CD1c-positive myeloid dendritic cell (primary cell): ENCODE measurements around the gene POLG.

Experiments
- DNase-seq: peaks from one replicate; pipeline ENCODE4 v3.0.0-alpha.2; 2016; ENCODE audit errors: extremely low spot score

Gene POLG

DNA sequence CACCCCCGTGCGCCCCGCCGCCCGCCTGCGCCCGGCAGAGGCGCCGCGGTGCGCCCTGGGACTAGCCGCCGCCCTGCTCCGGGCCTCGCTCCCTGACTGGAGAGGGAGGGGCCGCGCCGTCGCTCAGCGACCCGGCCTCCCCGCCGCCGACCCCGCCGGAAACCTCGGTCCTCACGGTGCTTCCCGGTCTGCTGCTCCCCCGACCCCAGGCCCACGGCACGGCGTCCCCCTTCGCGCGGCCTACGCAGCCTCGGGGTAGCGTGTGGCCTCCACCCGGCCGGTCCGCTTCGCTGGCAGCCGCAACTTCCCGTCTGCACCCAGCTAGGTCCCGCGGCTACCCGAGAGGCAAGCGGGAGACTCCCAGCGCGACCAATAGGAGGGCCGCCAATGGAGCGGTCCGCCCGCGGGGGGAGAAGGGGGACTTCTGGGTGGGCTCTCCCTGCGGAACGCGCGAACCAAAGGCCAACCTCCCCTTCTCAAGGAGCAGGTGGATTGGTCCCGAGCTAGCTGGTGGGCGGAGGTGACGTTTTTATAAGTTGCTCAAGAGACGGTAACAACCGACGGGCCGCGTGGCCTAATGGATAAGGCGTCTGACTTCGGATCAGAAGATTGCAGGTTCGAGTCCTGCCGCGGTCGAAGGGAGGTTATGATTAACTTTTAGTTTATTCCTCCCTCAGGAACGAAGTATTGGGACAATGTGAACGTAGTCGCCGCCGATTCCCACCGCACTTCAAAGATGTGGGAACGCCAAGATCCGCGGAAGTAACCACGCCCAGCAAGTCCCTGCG, at the start of gene POLG:
Gene POLG, minus strand, starts transcription at position 315 of the 788 bp plus-strand sequence. CDS start 1,070 bp downstream, outside the sequence.
- DNase-seq, result peak; percentile 100

DNA sequence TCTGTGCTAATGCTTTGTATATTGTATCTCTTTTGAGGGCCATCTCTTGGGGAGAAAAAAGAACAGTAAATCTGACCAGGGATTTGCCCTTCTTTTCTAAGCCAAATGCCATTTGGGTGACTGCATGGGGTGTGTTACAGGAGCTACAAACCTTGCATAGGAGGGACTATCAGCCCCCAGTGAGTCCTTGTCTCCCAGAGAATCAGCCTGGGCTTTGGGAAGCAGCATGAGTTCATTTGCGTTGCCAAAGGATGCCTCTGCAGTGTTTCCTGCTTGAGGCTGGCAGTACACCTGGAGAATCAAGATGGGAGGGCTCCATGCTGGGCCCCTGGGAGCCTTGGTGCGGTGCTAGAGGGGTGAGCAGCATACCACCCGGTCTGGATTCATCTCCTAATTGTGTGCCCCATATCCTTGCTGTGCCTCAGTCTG, 49.6 kb upstream of the POLG start:
- DNase-seq, result no peak

DNA sequence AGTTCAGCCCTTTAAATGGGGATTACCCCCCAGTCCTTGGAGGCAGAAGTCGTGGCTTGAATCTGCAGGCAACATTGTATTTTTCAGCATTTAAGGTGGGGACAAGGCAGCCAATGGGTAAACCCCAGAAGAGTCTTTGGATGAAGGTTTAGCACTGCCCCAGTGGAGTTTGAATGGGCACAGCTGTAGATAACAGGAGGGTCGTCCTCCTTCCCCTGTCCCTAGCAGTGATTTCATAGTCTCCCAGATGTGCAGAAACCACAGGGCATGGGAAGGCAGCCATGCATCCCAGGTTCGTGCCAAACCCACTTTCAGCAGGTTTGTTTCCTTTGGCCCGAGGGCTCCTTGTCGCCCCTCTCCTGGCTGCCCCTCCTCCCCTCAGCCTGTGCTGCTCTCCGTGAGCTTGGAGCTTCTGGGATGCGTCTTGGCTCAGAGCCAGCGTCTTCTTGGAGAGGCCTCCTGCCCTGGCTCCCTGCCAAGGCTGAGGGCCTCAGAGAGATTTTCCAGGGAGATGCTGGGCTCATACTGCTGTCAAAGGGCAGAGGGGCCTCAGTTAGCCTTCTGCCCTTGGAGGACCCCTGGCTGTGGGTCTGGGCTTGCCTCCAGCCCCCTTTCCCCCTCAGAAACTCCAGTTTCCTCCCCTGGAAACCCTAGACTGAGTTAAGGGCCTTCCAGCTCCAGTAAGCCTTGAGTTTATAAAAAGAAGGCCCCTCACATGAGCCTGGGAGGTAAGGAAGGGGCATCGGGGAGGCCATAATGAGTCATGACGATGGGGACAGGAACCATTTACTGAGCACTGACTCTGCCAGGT, 48.9 kb upstream of the POLG start:
- no peak for DNase-seq

DNA sequence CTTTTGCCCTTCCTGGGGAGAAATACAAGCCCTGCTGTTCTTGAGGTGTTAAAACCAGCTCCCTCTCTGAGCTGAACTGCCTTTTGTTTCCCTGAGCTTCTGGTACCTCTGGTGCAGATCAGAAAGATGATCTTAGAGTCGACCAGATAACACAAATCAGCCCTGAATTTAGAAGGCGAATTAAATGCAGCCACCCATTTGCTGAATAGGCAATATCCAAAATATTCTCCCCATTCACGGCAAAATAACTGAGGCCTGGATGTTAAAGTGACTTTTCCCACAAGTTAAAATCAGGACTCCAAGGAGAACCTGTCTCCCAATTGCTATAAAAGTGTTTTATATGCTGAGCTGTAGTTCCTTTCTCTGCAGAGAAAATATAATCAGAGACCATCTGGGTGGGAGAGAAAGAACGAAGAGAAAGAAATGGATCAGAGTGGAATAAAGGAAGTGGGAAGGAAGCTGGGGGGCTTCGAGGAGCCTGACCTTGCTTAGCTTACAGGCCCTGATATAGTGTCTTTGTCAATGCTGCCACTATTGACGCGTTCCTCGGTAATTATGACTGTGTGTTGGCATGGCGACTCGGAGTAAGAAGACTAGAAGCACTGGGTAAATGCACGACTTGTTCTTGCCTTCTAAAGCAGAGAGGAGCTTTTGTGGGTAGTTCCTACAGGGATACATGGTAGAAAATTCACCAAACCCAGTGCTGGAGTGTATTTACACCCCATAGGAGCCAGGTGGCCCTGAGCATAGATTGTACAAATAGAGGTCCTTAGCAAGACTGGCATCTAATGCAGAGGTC, 47.5 kb upstream of the POLG start:
- no peak for DNase-seq

DNA sequence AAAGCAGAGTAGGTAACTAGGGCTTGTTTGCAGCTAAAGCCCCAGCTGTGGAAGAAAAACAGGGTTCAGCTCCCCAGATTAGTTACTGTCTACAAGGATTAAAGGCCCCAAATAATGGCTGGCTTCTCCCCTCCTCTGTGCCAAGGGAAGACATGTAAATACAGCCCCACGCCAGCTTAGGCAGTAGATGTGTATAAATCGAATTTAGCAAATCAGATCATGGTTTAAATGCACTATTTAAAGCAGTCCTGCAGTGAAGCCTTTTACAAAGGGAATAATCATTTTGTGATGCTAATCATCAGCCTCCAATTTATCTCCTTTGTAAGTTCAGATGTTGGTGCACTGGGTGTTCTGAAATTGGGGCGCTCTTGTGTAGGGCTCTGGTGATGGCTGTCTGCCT, 46.7 kb upstream of the POLG start:
- DNase-seq, result no peak

DNA sequence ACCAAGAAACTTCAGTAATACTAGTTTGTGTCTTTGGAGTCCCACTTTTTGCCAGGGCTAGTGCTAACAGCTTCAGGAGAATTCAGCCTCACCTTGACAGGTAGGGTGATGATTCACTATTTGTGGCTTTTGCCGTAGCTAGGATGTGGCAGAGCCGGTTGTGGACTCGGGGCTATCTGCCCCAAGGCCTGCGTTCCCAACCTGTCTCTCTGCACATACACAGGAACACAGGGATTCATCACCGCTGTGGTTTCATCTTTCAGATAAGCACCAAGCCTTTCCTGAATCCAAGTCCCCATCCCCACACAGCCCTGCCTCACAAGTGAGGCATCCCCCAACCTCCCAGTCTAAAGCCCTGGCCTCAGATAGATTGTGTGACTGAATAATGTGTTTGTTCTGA, 45.2 kb upstream of the POLG start:
- DNase-seq, result no peak

DNA sequence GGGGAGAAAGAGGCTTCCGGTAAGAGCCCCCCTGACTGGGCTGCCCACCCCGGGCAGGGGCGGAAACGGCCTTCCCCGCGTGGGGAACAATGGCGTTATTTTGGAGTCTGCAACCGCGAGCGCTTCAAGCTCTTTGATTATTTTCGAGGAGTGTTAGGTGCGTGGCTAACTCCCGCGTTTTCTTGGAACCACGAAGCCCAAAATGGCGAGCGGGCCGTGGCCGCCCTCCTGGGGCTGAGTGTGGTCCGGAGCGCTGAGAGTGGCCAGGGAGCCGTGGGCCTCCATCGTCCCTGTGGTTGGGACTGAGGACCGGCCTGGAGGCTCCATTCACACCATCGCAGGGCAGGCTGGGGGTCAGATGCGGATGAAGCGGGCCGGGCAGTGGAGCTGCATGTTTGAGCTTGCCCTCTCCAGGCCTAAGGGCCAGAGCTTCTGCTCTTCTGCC, 44.6 kb upstream of the POLG start:
- DNase-seq, result no peak

DNA sequence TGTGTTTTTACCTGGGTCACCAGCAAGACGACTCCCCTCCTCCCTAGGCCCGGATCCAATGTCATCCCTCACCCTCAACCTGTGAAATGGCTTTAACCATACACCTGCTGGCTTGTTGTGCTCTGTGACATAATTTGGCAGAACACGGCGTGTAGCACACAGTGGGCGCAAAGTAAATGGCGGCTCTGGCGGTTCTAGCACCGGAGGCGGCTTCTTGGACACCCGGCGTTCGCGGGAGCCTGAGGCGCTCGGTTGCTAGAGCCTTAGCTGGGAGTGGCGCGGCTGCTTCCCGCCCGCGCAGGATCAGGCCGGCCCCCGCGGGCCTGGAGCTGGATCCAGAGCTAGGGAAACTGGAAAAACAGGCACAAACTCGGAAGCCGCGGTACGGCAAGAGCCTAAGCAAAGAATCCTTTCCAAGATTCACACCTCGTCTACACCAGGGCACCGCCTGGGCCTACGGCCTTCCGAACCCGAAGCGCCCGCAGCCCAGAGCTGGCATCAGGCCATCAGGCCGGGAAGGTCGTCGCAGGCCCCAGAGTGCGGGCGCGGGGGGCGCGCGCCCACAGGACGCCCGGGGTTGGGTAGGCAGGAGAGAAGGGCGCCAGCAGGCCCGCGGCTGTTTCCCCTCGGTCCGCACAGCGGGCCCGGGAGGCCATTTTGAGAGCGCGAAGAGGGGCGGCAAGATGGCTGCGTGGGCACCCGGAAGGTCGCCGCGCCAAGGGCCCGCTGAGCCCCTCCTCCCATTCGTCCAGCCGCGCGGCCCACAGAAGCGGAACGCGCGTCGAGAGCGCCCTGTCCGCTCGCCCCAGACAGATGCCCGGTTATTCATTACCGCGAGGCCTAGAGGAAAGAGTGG, 43.9 kb upstream of the POLG start:
- DNase-seq, result no peak

DNA sequence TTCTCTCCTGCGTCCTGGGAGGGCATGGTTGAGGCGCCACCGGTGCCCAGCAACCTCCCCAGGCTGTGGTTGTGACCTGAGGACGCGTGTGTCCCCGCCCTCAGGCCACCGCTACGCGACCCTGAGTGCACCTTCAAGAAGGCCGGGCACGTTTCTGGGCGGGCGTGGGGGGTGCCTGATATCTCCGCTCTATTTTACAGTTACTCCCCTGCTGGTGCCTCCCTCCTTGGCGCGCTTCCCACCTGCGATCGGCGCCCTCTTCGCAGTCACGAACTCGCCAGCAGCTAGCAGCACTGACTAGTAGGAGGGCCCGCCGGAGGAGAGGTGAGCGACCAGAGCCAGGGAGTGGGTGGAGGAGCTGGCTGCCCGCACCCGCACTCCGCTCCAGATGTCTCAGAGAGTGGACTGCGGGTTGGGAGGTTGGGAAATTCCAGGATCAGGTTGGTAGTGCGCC, 43.2 kb upstream of the POLG start:
- no peak for DNase-seq

DNA sequence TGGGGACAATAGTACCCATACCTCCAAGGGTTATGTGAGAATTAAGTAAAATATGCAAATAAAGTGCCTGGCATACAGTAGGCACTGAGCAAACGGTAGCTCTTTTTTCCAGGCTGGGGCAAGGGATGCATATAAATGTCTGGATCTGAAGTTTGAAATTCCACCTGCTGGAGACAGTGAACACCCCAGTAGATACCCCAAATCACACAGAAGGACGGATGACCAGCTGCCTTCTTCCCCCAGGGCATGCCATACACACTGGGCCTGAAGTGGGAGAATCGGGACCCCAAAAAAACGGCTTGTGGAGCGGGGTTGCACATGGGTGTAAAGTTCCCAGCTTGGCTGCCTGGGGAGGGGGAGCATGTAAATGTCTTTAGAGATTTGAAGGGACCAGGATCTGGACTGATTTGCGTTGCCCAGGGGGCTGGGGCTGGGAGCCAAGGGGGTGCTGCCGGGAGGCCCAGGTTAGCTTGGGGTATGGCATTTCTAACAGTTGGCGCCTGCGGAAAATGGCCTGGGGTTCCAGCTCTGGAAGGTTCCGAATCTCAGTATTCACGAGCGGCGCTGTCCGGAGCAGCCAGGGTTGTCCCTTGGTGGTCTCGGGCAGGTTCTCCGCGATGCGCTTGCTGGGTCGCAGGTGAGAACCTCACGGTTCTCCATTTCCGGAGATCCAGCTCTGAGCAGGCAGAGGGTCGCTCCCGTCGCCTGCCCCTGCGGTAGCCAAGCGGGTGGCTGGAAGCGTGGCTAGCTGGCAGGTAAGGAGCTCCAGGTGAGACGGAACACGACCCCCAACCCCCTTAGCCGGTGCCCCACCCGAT, 42.6 kb upstream of the POLG start:
- no peak for DNase-seq

DNA sequence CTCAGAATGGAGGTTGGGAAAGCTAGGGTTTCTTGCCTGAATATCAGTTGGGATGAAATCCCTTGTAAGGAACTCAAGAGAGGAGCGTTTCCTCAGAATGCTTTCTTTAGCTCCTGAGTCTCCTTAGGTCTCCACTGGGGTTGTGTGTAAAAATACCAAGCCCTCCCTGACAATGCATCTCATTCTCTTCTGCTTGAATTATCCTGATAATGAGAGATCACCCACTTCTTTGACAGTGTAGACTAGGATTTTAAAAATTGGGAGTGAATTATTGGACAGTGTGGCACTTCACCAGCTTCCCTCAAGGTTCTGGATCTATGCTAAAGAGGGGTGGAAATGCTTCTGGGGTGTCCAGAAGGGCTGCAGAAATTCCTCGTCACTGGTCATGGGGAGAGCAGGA, 41.8 kb upstream of the POLG start:
- no peak for DNase-seq

DNA sequence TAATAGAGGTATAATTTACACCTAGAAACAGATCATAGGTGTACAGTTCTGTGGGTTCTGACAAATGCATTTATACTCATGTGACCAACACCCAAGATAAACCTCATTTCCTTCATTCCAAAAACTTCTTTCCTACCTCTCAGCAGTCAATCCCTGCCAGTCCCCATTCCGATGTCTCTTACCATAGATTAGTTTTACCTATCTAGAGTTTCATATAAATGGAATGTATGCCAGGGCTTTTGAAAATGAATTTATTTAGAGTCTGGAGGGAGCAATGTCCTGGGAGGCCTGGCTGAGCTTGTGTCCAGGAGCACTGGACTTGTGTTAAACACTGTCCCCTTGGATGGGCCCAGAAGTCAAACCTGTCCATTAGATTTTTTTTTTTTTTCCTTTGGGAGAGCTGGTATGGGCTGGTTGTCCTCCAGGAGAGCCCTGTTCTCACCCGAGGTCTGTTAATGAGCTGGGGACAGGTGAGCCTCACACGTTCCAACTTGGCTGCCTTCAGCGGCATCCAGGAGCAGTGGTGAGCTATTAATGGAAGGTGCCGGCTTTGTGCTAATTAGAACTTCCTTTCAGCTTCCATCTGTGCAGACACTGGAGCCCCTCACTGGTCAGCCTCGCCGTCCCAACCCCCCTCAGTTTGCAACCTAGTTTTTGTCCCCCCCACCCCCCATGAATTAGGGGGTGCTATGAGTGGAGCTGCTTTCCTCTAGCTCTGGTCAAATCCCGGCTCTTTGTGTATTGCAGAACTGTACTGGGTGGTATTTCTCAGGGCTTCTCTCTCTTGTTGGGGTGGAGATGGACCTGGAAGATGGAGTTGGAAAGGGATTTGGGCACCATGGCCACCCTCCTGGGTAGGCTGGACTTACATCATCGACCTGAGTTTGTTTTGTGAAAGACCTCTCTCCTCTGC, 40.7 kb upstream of the POLG start:
- no peak for DNase-seq

DNA sequence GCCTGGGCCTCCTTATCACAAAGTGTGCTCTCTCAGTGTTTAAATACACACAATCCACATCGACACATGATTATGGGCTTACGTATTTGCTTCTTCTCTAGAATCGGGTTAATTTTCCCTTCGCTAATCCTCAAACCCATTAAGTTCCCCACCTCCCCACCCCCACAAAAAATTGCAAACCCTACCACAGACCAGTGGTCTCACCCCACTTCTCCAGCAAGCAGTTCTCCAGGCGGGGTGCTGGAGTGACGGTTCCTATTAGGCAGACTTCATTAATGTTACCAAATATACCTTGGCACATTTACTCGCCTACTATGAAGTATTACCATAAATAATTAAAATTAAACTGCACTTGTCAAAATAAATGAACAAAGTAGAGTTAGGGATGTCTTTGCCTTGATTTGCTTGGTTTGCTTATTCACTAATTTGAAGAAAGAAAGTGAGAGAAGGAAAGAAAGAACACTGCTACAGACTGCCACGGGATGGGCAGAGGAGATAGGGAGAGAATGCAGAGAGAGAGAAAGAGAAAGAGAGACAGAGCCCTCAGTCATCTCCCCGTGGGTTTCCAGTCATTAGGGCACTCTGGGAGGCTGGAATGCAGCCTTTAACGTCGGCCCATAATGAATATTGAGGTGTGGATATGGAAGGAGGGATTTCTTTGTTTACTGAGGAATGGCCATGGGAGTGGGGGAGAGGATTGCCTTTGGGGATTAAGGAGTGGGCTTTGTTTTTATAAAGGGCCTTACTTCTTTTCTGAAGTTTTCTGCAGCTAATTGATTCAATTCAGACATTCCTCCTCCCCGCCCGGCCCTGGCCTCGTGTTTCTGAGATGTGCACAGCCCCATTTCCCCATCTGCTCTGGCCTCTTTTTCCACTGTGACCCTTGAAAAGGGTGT, 39.7 kb upstream of the POLG start:
- no peak for DNase-seq

DNA sequence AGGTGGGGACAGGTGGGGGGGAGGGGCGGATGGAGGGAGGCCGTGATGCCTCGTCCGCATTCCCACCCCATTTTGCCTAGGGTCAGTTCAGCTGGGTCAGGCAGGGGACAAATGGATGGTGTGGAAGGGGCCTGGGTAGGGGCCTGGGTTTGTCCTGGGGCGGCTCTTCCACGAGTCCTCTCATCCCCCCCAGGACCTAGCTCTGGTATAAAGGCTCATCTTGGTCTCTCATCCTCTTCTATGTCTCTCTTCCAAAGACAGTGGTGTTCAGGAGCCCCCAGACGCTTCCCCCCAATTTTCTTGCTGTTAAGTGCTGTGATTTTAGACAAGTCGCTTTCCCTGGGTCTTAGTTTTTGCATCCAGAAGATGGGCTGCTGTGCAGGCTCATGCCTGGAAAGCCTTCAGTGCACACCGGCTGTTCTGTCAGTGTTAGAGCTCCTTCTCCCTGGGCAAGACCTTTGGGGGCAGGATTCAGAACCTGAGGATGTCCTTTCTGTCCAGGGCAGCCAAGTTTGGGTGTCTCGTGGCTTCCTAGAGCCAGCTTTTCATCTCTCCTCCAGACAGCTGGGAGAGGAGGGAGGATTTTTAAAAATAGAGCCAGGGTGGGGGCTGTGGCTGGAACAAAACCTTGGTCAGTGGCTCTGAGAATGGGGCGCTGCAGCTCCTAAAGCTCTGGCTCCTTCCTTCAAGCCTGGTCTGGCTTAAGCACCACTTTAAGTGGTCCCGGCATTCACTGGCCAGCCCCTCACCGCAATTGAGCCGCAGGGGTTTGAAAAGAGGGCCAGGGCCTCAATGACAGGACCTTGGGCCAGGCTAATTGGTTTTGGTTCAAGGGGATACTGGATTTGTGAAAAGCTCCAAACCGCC, 37.7 kb upstream of the POLG start:
- no peak for DNase-seq

DNA sequence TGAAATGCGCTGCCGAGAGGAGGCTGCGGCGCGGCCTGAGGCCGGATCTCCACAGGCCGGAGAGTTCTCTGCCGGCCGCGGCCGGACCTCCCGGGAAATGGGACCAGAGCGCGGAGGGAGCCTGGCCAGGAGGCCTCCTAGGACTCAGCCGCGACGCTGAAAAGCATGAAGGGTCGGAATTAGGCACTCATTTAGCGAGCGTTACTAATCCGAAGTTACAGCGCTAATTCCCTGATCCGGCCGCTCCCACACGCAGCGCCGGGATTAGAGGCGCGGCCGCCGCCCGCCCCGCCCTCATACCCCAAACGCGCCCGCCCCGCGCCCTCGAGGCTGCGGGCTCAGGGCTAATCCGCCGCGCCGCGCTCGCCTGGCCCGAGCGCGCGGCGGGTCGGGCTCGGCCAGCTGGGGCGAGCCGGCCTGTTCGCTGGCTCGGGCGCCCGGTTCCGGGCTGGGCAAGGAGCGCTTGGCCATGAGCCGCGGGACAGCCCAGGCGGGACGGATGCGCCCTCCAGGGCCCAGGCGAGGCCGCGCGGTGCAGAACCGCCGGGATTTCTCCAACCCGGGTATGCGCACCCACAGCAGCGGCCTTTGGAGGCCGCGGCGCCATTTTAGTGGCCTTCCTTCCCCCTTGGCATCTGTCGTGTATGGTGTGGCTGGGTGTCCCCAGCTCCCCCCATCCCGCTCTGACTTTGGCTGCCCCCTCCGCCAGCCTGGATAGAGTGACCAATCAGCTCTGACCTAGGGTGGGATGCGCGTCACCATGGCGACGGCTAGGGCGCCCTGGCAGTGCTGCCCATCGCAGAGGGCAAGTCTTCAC, 36.8 kb upstream of the POLG start:
- no peak for DNase-seq

DNA sequence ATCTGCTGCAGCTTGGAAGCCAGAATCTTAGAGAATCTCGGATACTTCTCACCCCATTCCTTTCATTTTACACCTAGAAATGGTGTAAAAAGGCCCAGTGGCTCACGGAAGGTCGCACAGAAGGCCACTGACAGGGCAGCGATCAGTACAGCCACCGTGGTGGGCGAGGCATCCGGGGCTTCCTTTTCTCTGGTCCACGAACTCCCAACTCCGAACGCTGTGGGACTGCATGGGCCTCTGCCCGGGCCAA, 36.3 kb upstream of the POLG start:
- no peak for DNase-seq
